Stimulated activated naive B cell treated with anti-CD40 and anti-IgM and Interleukin-4, amounts not matched to agents 10 μg/mL and 1 μg/mL and 100 μg/mL, for 72 hours (primary cell): ENCODE data around the gene NR2C2AP.
A peak's percentile ranks its signal among the peaks of the same experiment; 100 is the strongest.
"Not testable (repeated sequence)": the region's sequence is repeated elsewhere in the genome, so short reads cannot be mapped to it uniquely, and the experiment has no call there.

Experiments
- ATAC-seq, 2 donors: fragments of 150-1000 bp; cut with Tn5 transposase; replicated peaks; 2 replicates each; pipeline ENCODE4 v1.10.0; 2021; ENCODE audit warnings: moderate library complexity in 1 of 2
- DNase-seq: peaks from one replicate; pipeline ENCODE4 v3.0.0; 2021
- H3K27ac Mint-ChIP-seq: one replicate; pipeline ENCODE4 v1.8.0; 2022; ENCODE audit warnings: mild to moderate bottlenecking, mixed read lengths
- H3K27me3 Mint-ChIP-seq, 2 donors: one replicate each; pipeline ENCODE4 v1.8.0; 2022; ENCODE audit warnings: mixed read lengths in 2 of 2
- H3K36me3 Mint-ChIP-seq, 2 donors: one replicate each; pipeline ENCODE4 v1.8.0; 2022; ENCODE audit warnings: mixed read lengths in 2 of 2, mild to moderate bottlenecking in 1 of 2
- H3K4me1 Mint-ChIP-seq, 2 donors: one replicate each; pipeline ENCODE4 v1.8.0; 2022; ENCODE audit warnings: mixed read lengths in 2 of 2, mild to moderate bottlenecking in 1 of 2
- H3K4me3 Mint-ChIP-seq, 2 donors: one replicate each; pipeline ENCODE4 v1.8.0; 2022; ENCODE audit warnings: mild to moderate bottlenecking in 2 of 2, mixed read lengths in 2 of 2, moderate library complexity in 1 of 2
- H3K9me3 Mint-ChIP-seq, 2 donors: one replicate each; pipeline ENCODE4 v1.8.0; 2022; ENCODE audit warnings: mixed read lengths in 2 of 2, mild to moderate bottlenecking in 1 of 2

Gene NR2C2AP

GRCh38 chr19:19224852-19225494 lies 21.8 kb upstream of the NR2C2AP start:
- Mint-ChIP-seq H3K36me3 (no peaks in the 10 kb centered on the region), H3K27me3 (peaks cover 35 to 46% of the 10 kb centered on the region in 2 donors), H3K27ac (no peak overlapping the region)

DNA sequence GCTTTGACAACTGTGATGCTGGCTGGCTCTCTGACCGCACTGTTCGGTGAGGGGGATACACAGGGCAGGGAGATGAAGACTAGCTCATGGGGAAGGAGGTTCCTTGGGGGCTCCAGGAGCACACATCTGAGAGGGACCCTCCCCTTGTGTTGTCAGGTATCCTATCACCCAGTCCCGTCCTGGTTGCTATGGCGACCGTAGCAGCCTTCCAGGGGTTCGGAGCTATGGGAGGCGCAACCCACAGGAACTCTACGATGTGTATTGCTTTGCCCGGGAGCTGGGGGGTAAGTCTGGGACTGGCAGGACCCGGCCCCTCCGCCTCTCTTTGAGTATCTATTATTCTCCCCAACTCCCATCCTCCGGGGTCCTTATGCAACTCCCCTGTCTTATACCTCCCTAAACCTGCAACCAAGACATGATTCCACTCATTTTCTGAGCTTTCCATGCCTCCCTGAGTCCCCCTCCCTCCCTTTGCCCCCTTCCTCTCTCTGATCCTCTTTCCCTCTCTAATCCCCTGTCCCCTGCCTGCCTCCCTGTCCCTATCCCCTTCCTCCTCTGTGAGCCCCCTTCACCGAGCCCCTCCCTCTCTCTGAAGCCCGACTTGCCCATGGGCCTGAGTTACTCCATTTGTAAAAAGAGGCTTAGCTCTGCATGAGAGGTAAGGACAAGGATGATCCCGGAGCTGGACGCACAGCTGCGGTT lies 21.1 kb upstream of the NR2C2AP start:
- no peaks in the 10 kb centered on the region for H3K9me3 Mint-ChIP-seq
- peak in 1 of 2 donors; percentile 6 for ATAC-seq
- peaks cover 4 to 14% of the 10 kb centered on the region in 2 donors for H3K4me1 Mint-ChIP-seq
- peaks cover 35 to 44% of the 10 kb centered on the region in 2 donors for H3K27me3 Mint-ChIP-seq
- no peak overlapping the region for H3K27ac Mint-ChIP-seq
- no peaks in the 10 kb centered on the region for H3K36me3 Mint-ChIP-seq
- DNase-seq = no peak
- H3K4me3 Mint-ChIP-seq = peak overlapping the region; percentile 36 to 83

More at GRCh38 chr19:19224852-19225494, 21.8 kb upstream of the NR2C2AP start:
- Mint-ChIP-seq H3K4me1 (peaks cover 4 to 14% of the 10 kb centered on the region in 2 donors), H3K4me3 (peak overlapping the region; percentile 82 to 83), H3K9me3 (no peaks in the 10 kb centered on the region)
- peak; percentile 64 for DNase-seq
- peak; percentile 86 to 92 for ATAC-seq

DNA sequence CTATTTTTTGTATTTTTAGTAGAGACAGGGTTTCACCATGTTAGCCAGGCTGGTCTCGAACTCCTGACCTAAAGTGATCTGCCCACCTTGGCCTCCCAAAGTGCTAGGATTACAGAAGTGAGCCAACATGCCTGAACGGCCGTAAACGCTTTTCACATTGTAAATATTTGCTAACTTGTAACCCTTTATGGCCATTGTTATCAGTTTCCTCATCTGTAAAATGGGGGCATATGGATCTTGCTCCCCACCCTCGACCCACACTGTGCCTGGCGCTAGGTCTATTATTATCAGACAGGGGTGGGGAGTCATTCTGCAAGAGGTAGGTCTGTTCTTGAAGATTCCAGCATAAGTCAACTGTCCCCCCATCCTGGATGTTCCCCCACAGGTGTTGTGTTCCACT lies 20.4 kb upstream of the NR2C2AP start:
- H3K36me3 Mint-ChIP-seq = no peaks in the 10 kb centered on the region
- peaks cover 33 to 37% of the 10 kb centered on the region in 2 donors for H3K27me3 Mint-ChIP-seq

DNA sequence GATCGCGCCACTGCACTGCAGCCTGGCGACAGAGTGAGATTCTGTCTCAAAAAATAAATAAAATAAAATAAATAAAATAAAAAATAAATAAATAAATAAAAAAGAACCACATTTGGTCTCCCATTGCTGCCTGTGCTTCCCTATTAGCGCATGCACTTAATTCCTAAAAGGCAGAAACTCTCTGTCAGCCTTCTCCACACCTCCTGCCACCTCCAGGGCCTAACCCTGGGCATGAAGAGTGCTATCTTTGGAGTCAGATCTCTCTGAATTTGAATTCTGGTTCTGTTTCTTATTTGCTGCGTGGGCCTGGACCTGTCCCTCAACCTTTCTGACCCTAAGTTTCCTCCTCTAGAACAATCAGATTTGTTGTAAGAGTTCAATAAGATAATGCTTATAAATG lies 19.8 kb upstream of the NR2C2AP start:
- H3K4me1 Mint-ChIP-seq = peaks cover 4 to 14% of the 10 kb centered on the region in 2 donors
- no peak overlapping the region for H3K4me3 Mint-ChIP-seq
- H3K36me3 Mint-ChIP-seq = no peaks in the 10 kb centered on the region

More for the DNA sequence above, 20.4 kb upstream of the NR2C2AP start:
- DNase-seq = no peak
- no peak for ATAC-seq
- Mint-ChIP-seq H3K9me3 (no peaks in the 10 kb centered on the region), H3K27ac (no peak overlapping the region), H3K4me1 (peaks cover 4 to 14% of the 10 kb centered on the region in 2 donors), H3K4me3 (no peak overlapping the region)

DNA sequence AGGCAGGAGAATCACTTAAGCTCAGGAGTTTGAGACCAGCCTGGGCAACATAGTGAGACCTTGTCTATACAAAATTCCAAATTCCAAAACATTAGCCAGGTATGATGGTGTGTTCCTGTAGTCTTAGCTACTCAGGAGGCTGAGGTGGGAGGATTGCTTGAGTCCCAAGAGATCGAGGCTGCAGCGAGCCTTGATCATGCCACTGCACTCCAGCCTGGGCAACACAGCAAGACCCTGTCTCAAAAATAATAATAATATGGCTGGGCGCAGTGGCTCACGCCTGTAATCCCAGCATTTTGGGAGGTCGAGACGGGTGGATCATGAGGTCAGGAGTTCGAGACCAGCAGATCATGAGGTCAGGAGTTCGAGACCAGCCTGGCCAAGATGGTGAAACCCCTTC lies 17.8 kb upstream of the NR2C2AP start:
- H3K27me3 Mint-ChIP-seq = peaks cover 21 to 40% of the 10 kb centered on the region in 2 donors
- peaks cover 4 to 19% of the 10 kb centered on the region in 2 donors for H3K4me1 Mint-ChIP-seq
- not testable (repeated sequence) for H3K27ac Mint-ChIP-seq, ATAC-seq, H3K4me3 Mint-ChIP-seq, H3K9me3 Mint-ChIP-seq, H3K36me3 Mint-ChIP-seq, DNase-seq

More for the DNA sequence above, 19.8 kb upstream of the NR2C2AP start:
- ATAC-seq (no peak), DNase-seq (no peak)
- peaks cover 27 to 32% of the 10 kb centered on the region in 2 donors for H3K27me3 Mint-ChIP-seq
- H3K27ac Mint-ChIP-seq = no peak overlapping the region
- H3K9me3 Mint-ChIP-seq = no peaks in the 10 kb centered on the region

GRCh38 chr19:19218911-19219310 lies 15.7 kb upstream of the NR2C2AP start:
- Mint-ChIP-seq H3K27ac (no peak overlapping the region), H3K36me3 (no peaks in the 10 kb centered on the region), H3K27me3 (peaks cover 26 to 39% of the 10 kb centered on the region in 2 donors), H3K4me3 (no peak overlapping the region), H3K4me1 (peaks cover 4 to 9% of the 10 kb centered on the region in 2 donors), H3K9me3 (peaks cover 4 to 6% of the 10 kb centered on the region in 2 donors)
- DNase-seq (no peak), ATAC-seq (no peak)

DNA sequence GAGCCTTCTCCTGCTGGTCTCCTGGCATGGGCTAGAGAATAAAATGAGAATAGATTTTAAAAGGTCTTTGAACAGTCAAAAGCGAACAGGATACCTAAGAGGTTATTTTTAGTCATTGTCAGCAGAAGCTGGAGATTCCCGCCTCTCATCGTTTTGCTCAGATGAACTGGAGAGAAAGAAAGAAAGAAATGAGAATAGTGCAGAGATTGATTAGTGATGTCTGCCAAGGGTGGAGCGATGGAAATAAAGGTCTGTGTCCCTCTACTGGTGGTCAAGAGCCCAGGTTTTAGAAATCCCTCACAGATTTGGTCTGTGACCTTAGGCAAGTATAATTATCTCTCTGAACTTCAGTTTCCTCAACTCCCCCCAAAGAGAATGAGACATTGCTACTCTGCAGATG lies 13.9 kb upstream of the NR2C2AP start:
- ATAC-seq = peak in 1 of 2 donors; percentile 33
- Mint-ChIP-seq H3K27ac (no peak overlapping the region), H3K36me3 (no peaks in the 10 kb centered on the region), H3K4me3 (no peak overlapping the region), H3K9me3 (peaks cover 4 to 6% of the 10 kb centered on the region in 2 donors), H3K4me1 (peaks cover 11 to 18% of the 10 kb centered on the region in 2 donors), H3K27me3 (peaks cover 44 to 54% of the 10 kb centered on the region in 2 donors)
- DNase-seq = no peak

GRCh38 chr19:19215792-19216191 lies 12.6 kb upstream of the NR2C2AP start:
- peaks cover 55 to 65% of the 10 kb centered on the region in 2 donors for H3K27me3 Mint-ChIP-seq
- H3K4me3 Mint-ChIP-seq = no peak overlapping the region
- H3K4me1 Mint-ChIP-seq = peaks cover 12 to 18% of the 10 kb centered on the region in 2 donors
- ATAC-seq (no peak), DNase-seq (no peak)
- H3K36me3 Mint-ChIP-seq = peaks cover 0 to 4% of the 10 kb centered on the region in 2 donors
- H3K9me3 Mint-ChIP-seq = peaks cover 4 to 6% of the 10 kb centered on the region in 2 donors
- H3K27ac Mint-ChIP-seq = no peak overlapping the region

GRCh38 chr19:19214892-19215291 lies 11.7 kb upstream of the NR2C2AP start:
- peaks cover 60 to 72% of the 10 kb centered on the region in 2 donors for H3K27me3 Mint-ChIP-seq
- H3K4me3 Mint-ChIP-seq = no peak overlapping the region
- H3K4me1 Mint-ChIP-seq = peaks cover 12 to 18% of the 10 kb centered on the region in 2 donors
- no peak for DNase-seq
- H3K9me3 Mint-ChIP-seq = peaks cover 4 to 6% of the 10 kb centered on the region in 2 donors
- no peak for ATAC-seq
- H3K36me3 Mint-ChIP-seq = peaks cover 0 to 4% of the 10 kb centered on the region in 2 donors
- no peak overlapping the region for H3K27ac Mint-ChIP-seq

DNA sequence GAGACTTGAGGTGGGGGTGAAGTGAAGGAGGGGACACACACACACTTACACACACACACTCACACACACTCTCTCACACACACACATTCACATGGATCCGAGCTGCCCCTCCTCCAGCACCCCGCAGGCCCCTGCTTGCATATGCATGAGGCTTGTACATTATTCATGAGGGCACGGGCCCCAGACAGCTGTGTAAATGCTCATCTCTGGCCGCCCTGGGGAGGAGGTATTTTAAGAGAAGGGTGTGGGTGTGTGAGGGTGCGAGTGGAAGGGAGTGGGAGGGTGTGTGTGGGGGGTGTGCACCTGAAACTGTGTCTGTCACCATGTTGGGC lies 10.9 kb upstream of the NR2C2AP start:
- Mint-ChIP-seq H3K4me3 (no peak overlapping the region), H3K27me3 (peaks cover 65 to 75% of the 10 kb centered on the region in 2 donors), H3K27ac (no peak overlapping the region), H3K36me3 (peaks cover 0 to 4% of the 10 kb centered on the region in 2 donors), H3K9me3 (peaks cover 4 to 6% of the 10 kb centered on the region in 2 donors), H3K4me1 (peaks cover 12 to 18% of the 10 kb centered on the region in 2 donors)
- DNase-seq = no peak
- ATAC-seq = peak in 1 of 2 donors; percentile 38

GRCh38 chr19:19213426-19214158 lies 10.4 kb upstream of the NR2C2AP start:
- H3K4me1 Mint-ChIP-seq = peaks cover 12 to 18% of the 10 kb centered on the region in 2 donors
- DNase-seq (no peak), ATAC-seq (no peak)
- H3K27me3 Mint-ChIP-seq = peaks cover 61 to 75% of the 10 kb centered on the region in 2 donors
- no peak overlapping the region for H3K4me3 Mint-ChIP-seq
- H3K27ac Mint-ChIP-seq = no peak overlapping the region
- peaks cover 0 to 4% of the 10 kb centered on the region in 2 donors for H3K36me3 Mint-ChIP-seq
- H3K9me3 Mint-ChIP-seq = peaks cover 4 to 6% of the 10 kb centered on the region in 2 donors

GRCh38 chr19:19212916-19213315 lies 9.7 kb upstream of the NR2C2AP start:
- Mint-ChIP-seq H3K4me1 (peaks cover 12 to 19% of the 10 kb centered on the region in 2 donors), H3K27me3 (peaks cover 61 to 75% of the 10 kb centered on the region in 2 donors), H3K27ac (no peak overlapping the region), H3K36me3 (peaks cover 0 to 4% of the 10 kb centered on the region in 2 donors), H3K9me3 (peaks cover 4 to 6% of the 10 kb centered on the region in 2 donors), H3K4me3 (no peak overlapping the region)
- no peak for ATAC-seq
- DNase-seq = no peak

- Mint-ChIP-seq H3K4me1 (peaks cover 24 to 27% of the 10 kb centered on the region in 2 donors), H3K9me3 (peaks cover 7 to 8% of the 10 kb centered on the region in 2 donors), H3K27ac (no peak within 1 kb of the TSS), H3K36me3 (peaks cover 0 to 4% of the 10 kb centered on the region in 2 donors), H3K4me3 (no peak within 1 kb of the TSS), H3K27me3 (peaks cover 64 to 65% of the 10 kb centered on the region in 2 donors)
- DNase-seq = no peak
- no peak for ATAC-seq
These were observed 8.5 kb upstream of the NR2C2AP start, which contains the start of gene NCAN for GRCh38 chr19:19211499-19212420. TSS of gene NCAN (plus strand) at chr19:19211958. CDS start at chr19:19216954, 4,996 bp downstream.
